Breast epithelium (tissue), 3 donors: ENCODE data around the gene OPCML.

ENCODE experiments used
- CTCF ChIP-seq, 3 donors: fragments of 450-650 bp; IDR thresholded peaks; one replicate each; pipeline ENCODE4 v1.5.1; 2016 to 2017; ENCODE audit warnings: antibody characterized with exemption in 3 of 3, mild to moderate bottlenecking in 3 of 3, moderate library complexity in 3 of 3
- POLR2A ChIP-seq: fragments of 450-650 bp; IDR thresholded peaks from one replicate; pipeline ENCODE4 v1.6.1; 2016; ENCODE audit warnings: antibody characterized with exemption, mild to moderate bottlenecking, moderate library complexity

- TF ChIP-seq POLR2A (no peak), CTCF (IDR thresholded peaks at IDR 0.05) (no peak)
Measured at GRCh38 chr11:133127741-133128140, 404.6 kb downstream of the OPCML start.
